OCI-LY7 (cell line): ENCODE measurements around the gene CXorf65. TPM values are rescaled to one million over a fixed set of nuclear protein-coding genes. Genes with fewer than 3 reads are reported as not detected.

Experiments used
- BruUV-seq: library from RNA; stranded (reverse); fragments of 400-500 nt; replicated peaks from 2 replicates; lab custom pipeline; 2021; lab: Mats Ljungman, UMichigan
- CTCF ChIA-PET: fragments of 300-600 bp; sonication (Branson Sonifier 250); formaldehyde crosslinking; loops from one replicate; lab custom pipeline; 2022; ENCODE audit warnings: antibody characterized with exemption; ENCODE audit not compliant: unreplicated experiment; lab: Charles Lee
- POLR2A ChIA-PET: fragments of 300-600 bp; sonication (Branson Sonifier 250); formaldehyde crosslinking; loops from one replicate; lab custom pipeline; 2022; ENCODE audit warnings: antibody characterized with exemption; lab: Charles Lee
- DNase-seq: peaks from one replicate; pipeline ENCODE4 v3.0.0-alpha.2; 2015; ENCODE audit warnings: low spot score
- H2AFZ ChIP-seq: fragments of 200-600 bp; sonication (generic), shearing (Covaris generic); 2 replicates; pipeline ENCODE4 v1.6.1; 2014; ENCODE audit warnings: mild to moderate bottlenecking, antibody characterized with exemption, low read length, moderate library complexity
- H3K27ac ChIP-seq: fragments of 200-600 bp; sonication (generic); 2 replicates; pipeline ENCODE4 v1.5.1; 2014; ENCODE audit warnings: mixed run types, low read depth, mild to moderate bottlenecking, moderate library complexity, low read length, inconsistent platforms; ENCODE audit not compliant: poor library complexity, severe bottlenecking
- H3K36me3 ChIP-seq: fragments of 200-600 bp; sonication (generic); 2 replicates; pipeline ENCODE4 v1.6.1; 2014; ENCODE audit warnings: mild to moderate bottlenecking, antibody characterized with exemption, low read length, moderate library complexity, mixed read lengths; ENCODE audit not compliant: insufficient read depth
- H3K4me1 ChIP-seq: fragments of 200-600 bp; sonication (generic); 2 replicates; pipeline ENCODE4 v1.5.1; 2014; ENCODE audit warnings: mild to moderate bottlenecking, low read length; ENCODE audit not compliant: insufficient read depth, poor library complexity, severe bottlenecking
- H3K4me2 ChIP-seq: fragments of 200-600 bp; sonication (generic); 2 replicates; pipeline ENCODE4 v1.6.1; 2014; ENCODE audit warnings: mild to moderate bottlenecking, low read length
- H3K4me3 ChIP-seq: fragments of 200-600 bp; sonication (generic); 2 replicates; pipeline ENCODE4 v1.5.1; 2014; ENCODE audit warnings: mild to moderate bottlenecking, low read depth, low read length; ENCODE audit not compliant: poor library complexity, severe bottlenecking
- H3K79me2 ChIP-seq: fragments of 200-600 bp; sonication (generic); 2 replicates; pipeline ENCODE4 v1.6.1; 2016; ENCODE audit warnings: low read depth, mild to moderate bottlenecking, low read length, moderate library complexity, mixed read lengths; ENCODE audit not compliant: insufficient read depth
- H3K9me2 ChIP-seq: fragments of 200-600 bp; sonication (generic); 2 replicates; pipeline ENCODE4 v1.6.1; 2016; ENCODE audit warnings: mild to moderate bottlenecking, low read length, mixed read lengths; ENCODE audit not compliant: insufficient read depth
- H3K9me3 ChIP-seq: fragments of 200-600 bp; sonication (generic); 2 replicates; pipeline ENCODE4 v1.6.1; 2014; ENCODE audit warnings: mild to moderate bottlenecking, mixed run types, low read length, mixed read lengths
- H4K20me1 ChIP-seq: fragments of 200-600 bp; sonication (generic); 2 replicates; pipeline ENCODE4 v1.6.1; 2014; ENCODE audit warnings: mild to moderate bottlenecking, antibody characterized with exemption, low read length, moderate library complexity, mixed read lengths; ENCODE audit not compliant: insufficient read depth
- CTCF ChIP-seq: fragments of 200-600 bp; sonication (generic); conservative IDR thresholded peaks from 2 replicates; pipeline ENCODE4 v1.5.1; 2014; ENCODE audit warnings: mild to moderate bottlenecking, antibody characterized with exemption, low read length, moderate library complexity, mixed read lengths
- EZH2phosphoT487 ChIP-seq: fragments of 200-600 bp; sonication (generic); IDR thresholded peaks from 2 replicates; pipeline ENCODE4 v1.6.1; 2018; ENCODE audit warnings: low read depth, borderline replicate concordance, mild to moderate bottlenecking, mixed run types, antibody characterized with exemption, low read length, moderate library complexity, mixed read lengths
- intact Hi-C: fragments of 100-400 bp; cut with micrococcal nuclease; formaldehyde crosslinking; loops from one replicate; pipeline ENCODE4 v1.10.0; 2022; ENCODE audit not compliant: unreplicated experiment
- total RNA-seq, 2 experiments: library from RNA; depleted of rRNA in 1 of 2; stranded (reverse); fragments of >200 nt in 1 of 2; shearing (Covaris generic) in 1 of 2; gene quantifications; 2 replicates each; pipeline ENCODE4 v1.2.3, GENCODE V29; 2014 to 2022

CXorf65 gene
- total RNA-seq, 2 experiments from 2014 or later, result 1.8 to 3.2 TPM

- Histone ChIP-seq H3K9me2 (no peaks in the 10 kb centered on the region), H3K36me3 (no peaks in the 10 kb centered on the region), H4K20me1 (no peaks in the 10 kb centered on the region), H3K4me3 (no peak overlapping the region), H3K79me2 (no peaks in the 10 kb centered on the region), H3K4me2 (no peak overlapping the region), H3K4me1 (peaks cover 42% of the 10 kb centered on the region), H2AFZ (no peak overlapping the region), H3K27ac (no peak overlapping the region), H3K9me3 (no peaks in the 10 kb centered on the region)
- TF ChIP-seq CTCF (no peak), EZH2phosphoT487 (no peak)
- BruUV-seq, result no TSS peak
- ChIA-PET CTCF (no interaction called here), POLR2A (interaction anchor here (0.6 kb wide), 2 partner anchors 10 to 266 kb away, joined by 3 read pairs; partner anchors contain the start of gene TAF1)
- DNase-seq, result no peak
- intact Hi-C loops, result no loop called here
Observed at GRCh38 chrX:71099736-71100135, 6.8 kb downstream of the CXorf65 start.

- Histone ChIP-seq H3K4me1 (peaks cover 38% of the 10 kb centered on the region), H2AFZ (no peak overlapping the region), H4K20me1 (no peaks in the 10 kb centered on the region), H3K4me2 (no peak overlapping the region), H3K27ac (no peak overlapping the region), H3K36me3 (no peaks in the 10 kb centered on the region), H3K4me3 (no peak overlapping the region), H3K79me2 (no peaks in the 10 kb centered on the region), H3K9me3 (no peaks in the 10 kb centered on the region), H3K9me2 (no peaks in the 10 kb centered on the region)
- POLR2A ChIA-PET, result interaction anchor here (0.6 kb wide), 2 partner anchors 9 to 267 kb away, joined by 3 read pairs; partner anchors contain the start of gene TAF1
- TF ChIP-seq CTCF (no peak), EZH2phosphoT487 (no peak)
- DNase-seq, result no peak
- CTCF ChIA-PET, result no interaction called here
- no TSS peak for BruUV-seq
- intact Hi-C loops, result loop anchor here (1.0 kb wide), 2 partner anchors 30 to 80 kb away; no protein-coding TSS in a partner anchor
Observed at GRCh38 chrX:71098951-71099506, 7.5 kb downstream of the CXorf65 start.

- peak; percentile 77 for DNase-seq
- Histone ChIP-seq H3K4me2 (peak overlapping the region; percentile 7; the same call in 1 of the 2 replicates), H2AFZ (no peak overlapping the region), H3K79me2 (no peaks in the 10 kb centered on the region), H3K27ac (no peak overlapping the region), H3K4me1 (peaks cover 31% of the 10 kb centered on the region), H3K4me3 (no peak overlapping the region), H3K9me3 (no peaks in the 10 kb centered on the region), H3K9me2 (no peaks in the 10 kb centered on the region), H3K36me3 (no peaks in the 10 kb centered on the region), H4K20me1 (no peaks in the 10 kb centered on the region)
- ChIA-PET CTCF (no interaction called here), POLR2A (interaction anchor here (0.7 to 1.1 kb wide), 2 partner anchors 13 to 20 kb away, joined by 3 to 4 read pairs; partner anchors contain the start of genes IL2RG and MED12)
- peak; percentile 78 for TF ChIP-seq CTCF
- no peak for TF ChIP-seq EZH2phosphoT487
- intact Hi-C loops, result loop anchor here (1.0 kb wide), 2 partner anchors 31 to 81 kb away; no protein-coding TSS in a partner anchor
- no TSS peak for BruUV-seq
Observed at GRCh38 chrX:71098302-71098701, 8.2 kb downstream of the CXorf65 start.
